ENCODE measurements around the gene DLG5.

The DLG5 gene

GRCh38 chr10:77801474-77802161 is 124.9 kb downstream of the DLG5 start:
- no peak for TF ChIP-seq POLR2A (IDR thresholded peaks at IDR 0.05; ENCODE audit: low read depth, low read length)
- no peak for FAIRE-seq
- DNase-seq (ENCODE audit: insufficient read length, low spot score): peak; percentile 44

GRCh38 chr10:77800738-77801266 is 125.8 kb downstream of the DLG5 start:
- TF ChIP-seq POLR2A (IDR thresholded peaks at IDR 0.05; ENCODE audit: low read depth, low read length): no peak
- no peak for DNase-seq (ENCODE audit: insufficient read length, low spot score)
- FAIRE-seq: no peak

- no peak for TF ChIP-seq POLR2A (IDR thresholded peaks at IDR 0.05; ENCODE audit: low read depth, low read length)
- FAIRE-seq: no peak
- DNase-seq (ENCODE audit: insufficient read length, low spot score): no peak
These were observed 126.2 kb downstream of the DLG5 start for GRCh38 chr10:77800320-77800719.

GRCh38 chr10:77799352-77799751 is 127.2 kb downstream of the DLG5 start:
- no peak for FAIRE-seq
- no peak for DNase-seq (ENCODE audit: insufficient read length, low spot score)
- no peak for TF ChIP-seq POLR2A (IDR thresholded peaks at IDR 0.05; ENCODE audit: low read depth, low read length)

GRCh38 chr10:77798940-77799339 is 127.6 kb downstream of the DLG5 start:
- FAIRE-seq (no peak), DNase-seq (ENCODE audit: insufficient read length, low spot score) (no peak)
- TF ChIP-seq POLR2A (IDR thresholded peaks at IDR 0.05; ENCODE audit: low read depth, low read length): no peak

GRCh38 chr10:77796311-77796915 is 130.1 kb downstream of the DLG5 start:
- FAIRE-seq: no peak
- no peak for DNase-seq (ENCODE audit: insufficient read length, low spot score)
- TF ChIP-seq POLR2A (IDR thresholded peaks at IDR 0.05; ENCODE audit: low read depth, low read length): no peak

GRCh38 chr10:77795426-77796055 is 131.0 kb downstream of the DLG5 start:
- no peak for DNase-seq (ENCODE audit: insufficient read length, low spot score)
- TF ChIP-seq POLR2A (IDR thresholded peaks at IDR 0.05; ENCODE audit: low read depth, low read length): no peak
- no peak for FAIRE-seq

- no peak for TF ChIP-seq POLR2A (IDR thresholded peaks at IDR 0.05; ENCODE audit: low read depth, low read length)
- FAIRE-seq (no peak), DNase-seq (ENCODE audit: insufficient read length, low spot score) (no peak)
These were observed 132.1 kb downstream of the DLG5 start for GRCh38 chr10:77794256-77795142.

- DNase-seq (ENCODE audit: insufficient read length, low spot score) (no peak), FAIRE-seq (no peak)
- TF ChIP-seq POLR2A (IDR thresholded peaks at IDR 0.05; ENCODE audit: low read depth, low read length): no peak
These were observed 132.7 kb downstream of the DLG5 start for GRCh38 chr10:77793831-77794230.

- DNase-seq (ENCODE audit: insufficient read length, low spot score): no peak
- no peak for FAIRE-seq
- no peak for TF ChIP-seq POLR2A (IDR thresholded peaks at IDR 0.05; ENCODE audit: low read depth, low read length)
These were observed 134.4 kb downstream of the DLG5 start for GRCh38 chr10:77792155-77792554.

- DNase-seq (ENCODE audit: insufficient read length, low spot score) (no peak), FAIRE-seq (no peak)
- TF ChIP-seq POLR2A (IDR thresholded peaks at IDR 0.05; ENCODE audit: low read depth, low read length): no peak
These were observed 135.0 kb downstream of the DLG5 start for GRCh38 chr10:77791506-77791905.

- FAIRE-seq: no peak
- DNase-seq (ENCODE audit: insufficient read length, low spot score): no peak
- TF ChIP-seq POLR2A (IDR thresholded peaks at IDR 0.05; ENCODE audit: low read depth, low read length): no peak
These were observed 136.7 kb downstream of the DLG5 start for GRCh38 chr10:77789861-77790260.

- no peak for FAIRE-seq
- DNase-seq (ENCODE audit: insufficient read length, low spot score): no peak
- no peak for TF ChIP-seq POLR2A (IDR thresholded peaks at IDR 0.05; ENCODE audit: low read depth, low read length)
These were observed 137.5 kb downstream of the DLG5 start for GRCh38 chr10:77789016-77789415.

All from H54 (cell line).